A549 (cell line): Measurements from ENCODE around the gene MTFMT. TPM values are rescaled to one million over a fixed set of nuclear protein-coding genes. Genes with fewer than 3 reads are reported as not detected.
"Not testable (repeated sequence)": the region's sequence is repeated elsewhere in the genome, so short reads cannot be mapped to it uniquely, and the experiment has no call there.

ENCODE experiments used
- ATAC-seq, 2 experiments: fragments of 200-7000 bp in 1 of 2; fragments of >200 bp in 1 of 2; cut with Nextera tagmentation in 1 of 2; cut with Tn5 transposase in 1 of 2; 3 replicates each; pipeline versions ENCODE4 v1.8.0 to v1.9.1; 2018 to 2020; ENCODE audit warnings: mild to moderate bottlenecking in 1 of 2, moderate library complexity in 1 of 2
- CTCF ChIA-PET: fragments of 300-600 bp; sonication (Branson Sonifier 250); formaldehyde crosslinking; extraction: SDS; loops from one replicate; lab custom pipeline; 2021; ENCODE audit warnings: antibody characterized with exemption, inconsistent platforms; lab: Yijun Ruan, JAX
- POLR2A ChIA-PET: fragments of 350-600 bp; formaldehyde crosslinking; extraction: SDS; loops from one replicate; lab custom pipeline; 2021; ENCODE audit warnings: antibody characterized with exemption, inconsistent platforms; lab: Yijun Ruan, JAX
- DNase-seq, 2 experiments: peaks; one replicate each; pipeline versions ENCODE4 v3.0.0 to v3.0.0-alpha.2; 2011 to 2016; ENCODE audit warnings: low read depth in 1 of 2, low spot score in 1 of 2
- FAIRE-seq: peaks from 2 replicates; lab custom pipeline; 2011; peaks lifted over from hg19 to GRCh38; lab: Jason Lieb, UNC
- H3K27ac ChIP-seq, 2 experiments: fragments of >200 bp; sonication (Bioruptor Twin); formaldehyde crosslinking; 3 replicates each; pipeline ENCODE4 v1.5.1; 2016 to 2017
- H3K4me1 ChIP-seq: fragments of >200 bp; sonication (Bioruptor Twin); formaldehyde crosslinking; 3 replicates; pipeline ENCODE4 v1.6.1; 2016
- H3K4me2 ChIP-seq: fragments of >200 bp; sonication (Bioruptor Twin); formaldehyde crosslinking; 3 replicates; pipeline ENCODE4 v1.6.1; 2016
- H3K4me3 ChIP-seq: fragments of >200 bp; sonication (Bioruptor Twin); formaldehyde crosslinking; 3 replicates; pipeline ENCODE4 v1.5.1; 2016
- H3K9me3 ChIP-seq: fragments of >200 bp; sonication (Bioruptor Twin); formaldehyde crosslinking; 3 replicates; pipeline ENCODE4 v1.6.1; 2016
- BHLHE40 ChIP-seq: IDR thresholded peaks from 2 replicates; pipeline ENCODE4 v1.6.1; 2012; ENCODE audit warnings: low read depth, low read length, inconsistent platforms
- CEBPB ChIP-seq, 2 experiments: fragments of >200 bp in 1 of 2; sonication (Bioruptor Twin) in 1 of 2; formaldehyde crosslinking in 1 of 2; IDR thresholded peaks; 2 replicates each; pipeline ENCODE4 v1.6.1; 2012 to 2016
- EHF ChIP-seq: fragments of 250-450 bp; sonication (Bioruptor Pico); IDR thresholded peaks from 2 replicates; pipeline ENCODE4 v1.5.0; 2020; ENCODE audit warnings: mild to moderate bottlenecking
- ESRRA ChIP-seq: fragments of 150-350 bp; IDR thresholded peaks from 2 replicates; pipeline ENCODE4 v1.6.1; 2014; ENCODE audit warnings: mild to moderate bottlenecking, low read length, borderline replicate concordance
- FOSL2 ChIP-seq, 2 experiments: fragments of 450-650 bp in 1 of 2; fragments of >200 bp in 1 of 2; sonication (Bioruptor Twin) in 1 of 2; formaldehyde crosslinking; IDR thresholded peaks; 2 replicates each; pipeline versions ENCODE4 v1.5.0 to v1.6.1; 2016 to 2020; ENCODE audit warnings: mild to moderate bottlenecking in 1 of 2, moderate library complexity in 1 of 2
- FOXS1 ChIP-seq: fragments of 250-450 bp; sonication (Bioruptor Pico); IDR thresholded peaks from 2 replicates; pipeline ENCODE4 v1.5.0; 2020; ENCODE audit warnings: mild to moderate bottlenecking, moderate library complexity
- HEYL ChIP-seq: fragments of 250-450 bp; sonication (Bioruptor Pico); IDR thresholded peaks from 2 replicates; pipeline ENCODE4 v1.8.0; 2021; ENCODE audit warnings: mild to moderate bottlenecking, moderate library complexity
- HOXB13 ChIP-seq: fragments of 250-450 bp; sonication (Bioruptor Pico); IDR thresholded peaks from 2 replicates; pipeline ENCODE4 v1.5.0; 2020; ENCODE audit warnings: low read depth, mild to moderate bottlenecking, moderate library complexity
- HOXB5 ChIP-seq: fragments of 250-450 bp; sonication (Bioruptor Pico); IDR thresholded peaks from 2 replicates; pipeline ENCODE4 v1.5.0; 2020; ENCODE audit warnings: mild to moderate bottlenecking, moderate library complexity
- JUN ChIP-seq, 2 experiments: fragments of >200 bp; sonication (Bioruptor Twin); formaldehyde crosslinking; IDR thresholded peaks; 2 replicates in 1 of 2; 3 replicates in 1 of 2; pipeline ENCODE4 v1.6.1; 2016 to 2017
- MAFK ChIP-seq: fragments of 450-650 bp; IDR thresholded peaks from 2 replicates; pipeline ENCODE4 v1.6.1; 2014; ENCODE audit not compliant: partially characterized antibody
- MYC ChIP-seq: IDR thresholded peaks from 2 replicates; pipeline ENCODE4 v1.6.1; 2012; ENCODE audit warnings: mild to moderate bottlenecking, inconsistent platforms, low read length, improper control_type of control experiment, borderline replicate concordance
- NPAS2 ChIP-seq: fragments of 250-450 bp; sonication (Bioruptor Pico); IDR thresholded peaks from 2 replicates; pipeline ENCODE4 v1.8.0; 2022; ENCODE audit warnings: mild to moderate bottlenecking, moderate library complexity, borderline replicate concordance
- NR3C1 ChIP-seq: fragments of >200 bp; sonication (Bioruptor Twin); formaldehyde crosslinking; IDR thresholded peaks from 3 replicates; pipeline ENCODE4 v1.6.1; 2017
- POLR2AphosphoS2 ChIP-seq: conservative IDR thresholded peaks from 2 replicates; pipeline ENCODE4 v1.6.1; 2012; ENCODE audit warnings: low read length, improper control_type of control experiment, inconsistent platforms
- RARB ChIP-seq: fragments of 250-450 bp; sonication (Bioruptor Pico); IDR thresholded peaks from 2 replicates; pipeline ENCODE4 v1.8.0; 2021; ENCODE audit warnings: mild to moderate bottlenecking, moderate library complexity
- RCOR1 ChIP-seq: fragments of 150-350 bp; IDR thresholded peaks from 2 replicates; pipeline ENCODE4 v1.6.1; 2014; ENCODE audit warnings: antibody characterized with exemption, low read length, low read depth
- RNF2 ChIP-seq: fragments of 200-600 bp; sonication (generic); IDR thresholded peaks from 2 replicates; pipeline ENCODE4 v1.6.1; 2016; ENCODE audit warnings: low read depth, mild to moderate bottlenecking, antibody characterized with exemption, moderate library complexity, borderline replicate concordance
- SREBF2 ChIP-seq: fragments of 450-650 bp; IDR thresholded peaks from 2 replicates; pipeline ENCODE4 v1.6.1; 2014; ENCODE audit warnings: mild to moderate bottlenecking, moderate library complexity
- USF2 ChIP-seq: fragments of 450-650 bp; IDR thresholded peaks from 2 replicates; pipeline ENCODE4 v1.6.1; 2014; ENCODE audit warnings: antibody characterized with exemption
- ZFP36 ChIP-seq: fragments of 450-650 bp; IDR thresholded peaks from 2 replicates; pipeline ENCODE4 v1.6.1; 2014; ENCODE audit warnings: borderline replicate concordance; ENCODE audit not compliant: partially characterized antibody
- WGBS: methylation state at CpG from one replicate; pipeline ENCODE4 v1.1.6; 2017; ENCODE audit errors: missing lambda C conversion rate; 5-methylcytosine and 5-hydroxymethylcytosine counted together
- polyA plus RNA-seq, 4 experiments: library from polyadenylated mRNA; depleted of rRNA in 3 of 4; stranded (reverse); fragments of >200 nt; fragmentation: RNase III in 1 of 4; extraction: RNeasy Plus Mini Kit Qiagen cat#74134 plus additional on column Dnase treatment in 1 of 4; gene quantifications; 2 replicates in 3 of 4; 3 replicates in 1 of 4; pipeline ENCODE4 v1.2.3, GENCODE V29; 2011 to 2017
- TF ChIP-seq, protein P1 (sequence below): IDR thresholded peaks from 2 replicates; pipeline ENCODE4 v1.6.1; 2012
- TF ChIP-seq, protein P2 (sequence below): fragments of 150-350 bp; IDR thresholded peaks from 2 replicates; pipeline ENCODE4 v1.6.1; 2014; ENCODE audit warnings: low read depth, mild to moderate bottlenecking, low read length

The MTFMT gene
- polyA plus RNA-seq, 2 of the 4 experiments (the other 2 are of a cell fraction) = 21.4 to 23.4 TPM

GRCh38 chr15:65044724-65045481, 15.5 kb upstream of the MTFMT start, which contains the start of gene SLC51B:
Gene SLC51B (plus strand): TSS chr15:65045387. CDS start chr15:65050005, 4,618 bp downstream.
- 13% methylated on average over 7 of the region's 7 CpGs for WGBS

DNA sequence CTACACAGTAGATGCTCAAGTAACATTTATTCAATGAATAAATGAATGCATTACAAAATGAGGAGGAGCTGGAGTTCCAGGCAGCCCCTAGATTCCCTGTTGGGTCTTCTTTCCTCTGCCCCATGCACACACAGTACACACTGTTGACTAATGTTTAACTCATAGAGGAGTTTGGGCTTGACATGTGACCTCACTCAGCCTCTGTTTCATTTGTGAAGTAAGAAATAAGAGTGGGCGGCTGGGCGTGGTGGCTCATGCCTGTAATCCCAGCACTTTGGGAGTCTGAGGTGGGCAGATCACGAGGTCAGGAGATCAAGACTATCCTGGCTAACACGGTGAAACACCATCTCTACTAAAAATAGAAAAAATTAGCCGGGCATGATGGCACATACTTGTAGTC, 14.8 kb upstream of the MTFMT start:
- H3K4me3 ChIP-seq = peak overlapping the region; percentile 20; the same call in 1 of the 3 replicates
- peak; percentile 60 to 82; a peak in 5 of 6 replicates for ATAC-seq
- 19% methylated on average over 5 of the region's 5 CpGs for WGBS
- POLR2A ChIA-PET; H3K9me3 ChIP-seq; FAIRE-seq; TF ChIP-seq FOSL2 (IDR thresholded peaks at IDR 0.05): not testable (repeated sequence)
- TF ChIP-seq FOSL2 (CRISPR knock-in tag; IDR thresholded peaks at IDR 0.05) (peak; percentile 39; the same call in 1 of the 2 replicates), USF2 (peak; percentile 58)
- TF ChIP-seq, protein P1, sequence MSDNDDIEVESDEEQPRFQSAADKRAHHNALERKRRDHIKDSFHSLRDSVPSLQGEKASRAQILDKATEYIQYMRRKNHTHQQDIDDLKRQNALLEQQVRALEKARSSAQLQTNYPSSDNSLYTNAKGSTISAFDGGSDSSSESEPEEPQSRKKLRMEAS = peak; percentile 38; the same call in 1 of the 2 replicates
- CTCF ChIA-PET = interaction anchor here (2.4 to 33.7 kb wide), 5 partner anchors 9 to 253 kb away, joined by 8 to 1280 read pairs (median 76); partner anchors contain the start of genes KBTBD13 and RASL12
- H3K4me1 ChIP-seq = peaks cover 39% of the 10 kb centered on the region
- DNase-seq = peak in 1 of 2 experiments; percentile 75
- peak overlapping the region; percentile 78 to 82 for H3K27ac ChIP-seq
- peak overlapping the region; percentile 83 for H3K4me2 ChIP-seq

More at GRCh38 chr15:65044724-65045481, 15.5 kb upstream of the MTFMT start, which contains the start of gene SLC51B:
- Histone ChIP-seq H3K4me3 (peak within 1 kb of the TSS; percentile 20; the same call in 1 of the 3 replicates), H3K4me1 (peaks cover 44% of the 10 kb centered on the region), H3K4me2 (peak within 1 kb of the TSS; percentile 83), H3K9me3 (no peaks in the 10 kb centered on the region), H3K27ac (peak within 1 kb of the TSS; percentile 78 to 82)
- DNase-seq = peak in 1 of 2 experiments; percentile 83
- ATAC-seq = peak; percentile 77 to 80
- TF ChIP-seq POLR2AphosphoS2 (no peak), HEYL (CRISPR knock-in tag) (no peak), BHLHE40 (no peak), RARB (peak; percentile 71; the same call in 1 of the 2 replicates), HOXB13 (CRISPR knock-in tag) (no peak), EHF (CRISPR knock-in tag) (no peak), NR3C1 (no peak), ZFP36 (no peak), JUN (IDR thresholded peaks at IDR 0.05) (peak; percentile 29 to 49; a peak in 4 of 5 replicates), RCOR1 (no peak), MAFK (no peak), HOXB5 (CRISPR knock-in tag) (no peak), CEBPB (IDR thresholded peaks at IDR 0.05) (peak; percentile 66 to 71; a peak in 3 of 4 replicates), SREBF2 (no peak), MYC (0 out of 2 replicates have a peak, but pooled peaks have one; percentile 51), NPAS2 (CRISPR knock-in tag) (no peak), RNF2 (no peak), FOXS1 (CRISPR knock-in tag) (no peak), ESRRA (peak; percentile 92)
- TF ChIP-seq, protein P2, sequence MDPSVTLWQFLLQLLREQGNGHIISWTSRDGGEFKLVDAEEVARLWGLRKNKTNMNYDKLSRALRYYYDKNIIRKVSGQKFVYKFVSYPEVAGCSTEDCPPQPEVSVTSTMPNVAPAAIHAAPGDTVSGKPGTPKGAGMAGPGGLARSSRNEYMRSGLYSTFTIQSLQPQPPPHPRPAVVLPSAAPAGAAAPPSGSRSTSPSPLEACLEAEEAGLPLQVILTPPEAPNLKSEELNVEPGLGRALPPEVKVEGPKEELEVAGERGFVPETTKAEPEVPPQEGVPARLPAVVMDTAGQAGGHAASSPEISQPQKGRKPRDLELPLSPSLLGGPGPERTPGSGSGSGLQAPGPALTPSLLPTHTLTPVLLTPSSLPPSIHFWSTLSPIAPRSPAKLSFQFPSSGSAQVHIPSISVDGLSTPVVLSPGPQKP = no peak
- TF ChIP-seq, protein P1 = 0 out of 2 replicates have a peak, but pooled peaks have one; percentile 23
- CTCF ChIA-PET = interaction anchor here (2.4 to 33.7 kb wide), 5 partner anchors 9 to 253 kb away, joined by 8 to 1280 read pairs (median 76); partner anchors contain the start of genes KBTBD13 and RASL12
- POLR2A ChIA-PET = interaction anchor here (0.6 kb wide), 1 partner anchor 242 kb away, joined by 3 read pairs; the partner anchor contains the start of gene PARP16
- FAIRE-seq = no peak
